ENCODE data around the gene TMEM72.

Gene TMEM72

DNA sequence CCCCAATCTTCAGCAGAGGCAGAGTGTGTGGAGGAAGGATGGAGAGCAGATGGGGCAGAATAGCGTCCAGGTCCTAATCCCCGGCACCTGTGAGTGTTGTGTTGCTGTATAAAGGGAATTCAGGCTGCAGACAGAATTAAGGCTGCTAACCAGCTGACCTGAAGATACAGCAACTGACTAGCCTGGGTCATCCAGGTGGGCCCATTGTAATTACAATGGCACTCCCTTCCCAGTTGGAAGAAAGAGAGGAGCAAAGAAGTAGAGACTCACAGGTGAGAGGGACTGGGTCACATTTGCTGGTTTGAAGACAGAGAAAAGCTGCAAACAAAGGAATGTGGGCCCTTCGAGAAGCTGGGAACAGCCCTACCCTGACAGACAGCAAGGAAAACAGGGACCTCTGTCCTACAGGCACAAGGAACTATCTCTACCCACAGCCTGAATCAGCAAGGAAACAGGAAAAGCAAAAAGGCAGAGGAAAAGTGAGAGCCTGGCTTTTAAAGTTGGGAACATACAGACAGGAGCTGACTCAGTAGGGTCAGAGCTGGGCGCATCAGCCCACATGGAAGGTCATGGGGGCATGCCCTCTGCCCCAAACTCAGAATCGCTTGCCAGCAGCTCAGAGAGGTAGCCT lies 11.6 kb upstream of the TMEM72 start:
- DNase-seq (ENCODE audit: low spot score) (no peak), ATAC-seq (ENCODE audit: low read depth) (no peak)
- no peaks in the 10 kb centered on the region for H3K9me3 ChIP-seq (ENCODE audit: severe bottlenecking)
- H3K4me3 ChIP-seq (ENCODE audit: severe bottlenecking) = no peak overlapping the region
- H3K4me1 ChIP-seq (ENCODE audit: insufficient read depth, poor library complexity, severe bottlenecking) = no peaks in the 10 kb centered on the region
- no peaks in the 10 kb centered on the region for H3K27me3 ChIP-seq (ENCODE audit: insufficient read depth, poor library complexity, severe bottlenecking)
- no peak overlapping the region for H3K27ac ChIP-seq (ENCODE audit: poor library complexity, severe bottlenecking)
- H3K36me3 ChIP-seq (ENCODE audit: low read depth) = no peaks in the 10 kb centered on the region
- TF ChIP-seq, protein P1, sequence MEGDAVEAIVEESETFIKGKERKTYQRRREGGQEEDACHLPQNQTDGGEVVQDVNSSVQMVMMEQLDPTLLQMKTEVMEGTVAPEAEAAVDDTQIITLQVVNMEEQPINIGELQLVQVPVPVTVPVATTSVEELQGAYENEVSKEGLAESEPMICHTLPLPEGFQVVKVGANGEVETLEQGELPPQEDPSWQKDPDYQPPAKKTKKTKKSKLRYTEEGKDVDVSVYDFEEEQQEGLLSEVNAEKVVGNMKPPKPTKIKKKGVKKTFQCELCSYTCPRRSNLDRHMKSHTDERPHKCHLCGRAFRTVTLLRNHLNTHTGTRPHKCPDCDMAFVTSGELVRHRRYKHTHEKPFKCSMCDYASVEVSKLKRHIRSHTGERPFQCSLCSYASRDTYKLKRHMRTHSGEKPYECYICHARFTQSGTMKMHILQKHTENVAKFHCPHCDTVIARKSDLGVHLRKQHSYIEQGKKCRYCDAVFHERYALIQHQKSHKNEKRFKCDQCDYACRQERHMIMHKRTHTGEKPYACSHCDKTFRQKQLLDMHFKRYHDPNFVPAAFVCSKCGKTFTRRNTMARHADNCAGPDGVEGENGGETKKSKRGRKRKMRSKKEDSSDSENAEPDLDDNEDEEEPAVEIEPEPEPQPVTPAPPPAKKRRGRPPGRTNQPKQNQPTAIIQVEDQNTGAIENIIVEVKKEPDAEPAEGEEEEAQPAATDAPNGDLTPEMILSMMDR (IDR thresholded peaks at IDR 0.05; ENCODE audit: poor library complexity, severe bottlenecking) = no peak

DNA sequence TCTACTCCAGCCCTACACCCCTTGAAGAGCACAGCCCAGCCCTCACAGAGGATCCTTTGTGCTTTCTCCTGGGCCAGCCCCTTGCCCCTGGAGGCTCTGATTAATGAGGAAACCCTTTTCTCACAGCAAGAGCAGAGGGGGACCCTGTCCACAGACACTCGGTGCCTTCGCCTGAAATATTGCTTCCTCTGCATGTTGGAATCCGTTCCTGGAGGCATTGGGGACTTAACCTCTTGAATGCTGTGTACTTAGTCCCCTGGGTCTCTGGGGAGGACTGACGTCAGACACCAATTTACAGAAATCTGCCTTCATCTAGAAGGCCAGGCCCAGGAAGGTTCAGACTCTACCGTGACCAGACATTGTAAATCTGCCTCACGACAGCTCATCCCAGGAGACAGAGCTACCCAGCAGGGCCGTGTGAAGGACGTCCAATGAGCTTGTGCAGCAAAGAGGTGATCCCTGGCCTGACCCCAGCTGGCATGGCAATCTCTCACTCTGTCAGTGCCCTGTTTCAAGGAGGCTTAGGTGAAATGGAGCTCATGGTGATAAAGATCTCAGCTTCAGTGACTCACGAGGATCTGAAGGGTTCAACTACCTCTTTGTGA lies 8.1 kb upstream of the TMEM72 start:
- DNase-seq (ENCODE audit: low spot score) (no peak), ATAC-seq (ENCODE audit: low read depth) (no peak)
- Histone ChIP-seq H3K4me1 (ENCODE audit: insufficient read depth, poor library complexity, severe bottlenecking) (no peaks in the 10 kb centered on the region), H3K27ac (ENCODE audit: poor library complexity, severe bottlenecking) (no peak overlapping the region), H3K9me3 (ENCODE audit: severe bottlenecking) (no peaks in the 10 kb centered on the region), H3K36me3 (ENCODE audit: low read depth) (no peaks in the 10 kb centered on the region), H3K27me3 (ENCODE audit: insufficient read depth, poor library complexity, severe bottlenecking) (no peaks in the 10 kb centered on the region), H3K4me3 (ENCODE audit: severe bottlenecking) (no peak overlapping the region)
- TF ChIP-seq, protein P1 (IDR thresholded peaks at IDR 0.05; ENCODE audit: poor library complexity, severe bottlenecking) = no peak

DNA sequence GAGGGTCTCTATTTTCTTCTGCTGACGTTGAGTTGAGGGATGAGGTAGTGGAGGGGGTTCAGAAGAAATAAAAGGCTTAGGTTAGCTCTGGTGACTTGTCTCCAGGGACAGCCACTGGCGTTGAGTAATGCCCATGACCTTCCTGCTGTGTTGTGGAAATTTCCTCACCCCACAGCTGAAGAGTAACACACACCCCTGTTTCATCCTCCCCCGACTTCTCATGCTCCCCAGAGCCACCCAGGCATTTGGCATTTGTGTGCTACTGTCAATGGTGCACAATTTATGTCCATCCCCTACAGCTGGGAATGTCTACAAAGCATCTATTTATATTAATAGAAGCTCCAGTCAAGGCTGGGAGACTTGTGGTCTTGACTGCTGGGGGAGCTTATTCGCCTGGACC lies 4.7 kb upstream of the TMEM72 start:
- no peaks in the 10 kb centered on the region for H3K4me1 ChIP-seq (ENCODE audit: insufficient read depth, poor library complexity, severe bottlenecking)
- H3K9me3 ChIP-seq (ENCODE audit: severe bottlenecking) = no peaks in the 10 kb centered on the region
- TF ChIP-seq, protein P1 (IDR thresholded peaks at IDR 0.05; ENCODE audit: poor library complexity, severe bottlenecking) = no peak
- no peak overlapping the region for H3K27ac ChIP-seq (ENCODE audit: poor library complexity, severe bottlenecking)
- DNase-seq (ENCODE audit: low spot score) (no peak), ATAC-seq (ENCODE audit: low read depth) (no peak)
- H3K27me3 ChIP-seq (ENCODE audit: insufficient read depth, poor library complexity, severe bottlenecking) = no peaks in the 10 kb centered on the region
- no peaks in the 10 kb centered on the region for H3K36me3 ChIP-seq (ENCODE audit: low read depth)
- no peak overlapping the region for H3K4me3 ChIP-seq (ENCODE audit: severe bottlenecking)

GRCh38 chr10:44907556-44907955 lies 3.6 kb upstream of the TMEM72 start:
- Histone ChIP-seq H3K27ac (ENCODE audit: poor library complexity, severe bottlenecking) (no peak overlapping the region), H3K4me1 (ENCODE audit: insufficient read depth, poor library complexity, severe bottlenecking) (no peaks in the 10 kb centered on the region)
- DNase-seq (ENCODE audit: low spot score) = no peak

More at GRCh38 chr10:44907556-44907955, 3.6 kb upstream of the TMEM72 start:
- TF ChIP-seq, protein P1 (IDR thresholded peaks at IDR 0.05; ENCODE audit: poor library complexity, severe bottlenecking) = no peak
- Histone ChIP-seq H3K4me3 (ENCODE audit: severe bottlenecking) (no peak overlapping the region), H3K36me3 (ENCODE audit: low read depth) (no peaks in the 10 kb centered on the region), H3K27me3 (ENCODE audit: insufficient read depth, poor library complexity, severe bottlenecking) (no peaks in the 10 kb centered on the region), H3K9me3 (ENCODE audit: severe bottlenecking) (no peaks in the 10 kb centered on the region)
- ATAC-seq (ENCODE audit: low read depth) = no peak
